ENCODE measurements around the gene SP2.
A peak's percentile ranks its signal among the peaks of the same experiment; 100 is the strongest.

The SP2 gene

GRCh38 chr17:47946516-47946915, 50.5 kb downstream of the SP2 start:
- no peak for DNase-seq (ENCODE audit: insufficient read length, low spot score)
- FAIRE-seq: no peak

- FAIRE-seq (peak; percentile 76), DNase-seq (ENCODE audit: insufficient read length, low spot score) (peak; percentile 96)
Observed at GRCh38 chr17:47946929-47947397, 50.9 kb downstream of the SP2 start.

- FAIRE-seq (peak; percentile 76), DNase-seq (ENCODE audit: insufficient read length, low spot score) (no peak)
Observed at GRCh38 chr17:47948706-47949196, 52.7 kb downstream of the SP2 start.

GRCh38 chr17:47949197-47949759, 53.2 kb downstream of the SP2 start:
- DNase-seq (ENCODE audit: insufficient read length, low spot score): peak; percentile 87
- no peak for FAIRE-seq

- FAIRE-seq: no peak
- no peak for DNase-seq (ENCODE audit: insufficient read length, low spot score)
Observed at GRCh38 chr17:47949946-47950345, 53.9 kb downstream of the SP2 start.

- FAIRE-seq: no peak
- DNase-seq (ENCODE audit: insufficient read length, low spot score): no peak
Observed at GRCh38 chr17:47950448-47950847, 54.4 kb downstream of the SP2 start.

- FAIRE-seq: no peak
- DNase-seq (ENCODE audit: insufficient read length, low spot score): no peak
Observed at GRCh38 chr17:47952171-47953021, 56.4 kb downstream of the SP2 start.

GRCh38 chr17:47953909-47954308, 57.9 kb downstream of the SP2 start:
- DNase-seq (ENCODE audit: insufficient read length, low spot score) (no peak), FAIRE-seq (no peak)

GRCh38 chr17:47955497-47956461, 59.7 kb downstream of the SP2 start:
- FAIRE-seq (no peak), DNase-seq (ENCODE audit: insufficient read length, low spot score) (no peak)

- FAIRE-seq (no peak), DNase-seq (ENCODE audit: insufficient read length, low spot score) (no peak)
Observed at GRCh38 chr17:47956791-47957590, 61.0 kb downstream of the SP2 start.

- DNase-seq (ENCODE audit: insufficient read length, low spot score) (no peak), FAIRE-seq (peak; percentile 44)
Observed at GRCh38 chr17:47957591-47958490, 61.8 kb downstream of the SP2 start, which contains the start of gene PRR15L. Gene PRR15L, minus strand, starts transcription at chr17:47957883. Its CDS starts 4,649 bp downstream, at chr17:47953234.

- DNase-seq (ENCODE audit: insufficient read length, low spot score) (no peak), FAIRE-seq (no peak)
Observed at GRCh38 chr17:47959825-47960655, 64.0 kb downstream of the SP2 start.

GRCh38 chr17:47961406-47961805, 65.4 kb downstream of the SP2 start:
- FAIRE-seq (peak; percentile 9), DNase-seq (ENCODE audit: insufficient read length, low spot score) (no peak)

- FAIRE-seq (no peak), DNase-seq (ENCODE audit: insufficient read length, low spot score) (no peak)
Observed at GRCh38 chr17:47962901-47963300, 66.9 kb downstream of the SP2 start.

- DNase-seq (ENCODE audit: insufficient read length, low spot score) (no peak), FAIRE-seq (no peak)
Observed at GRCh38 chr17:47964856-47965255, 68.8 kb downstream of the SP2 start.

GRCh38 chr17:47966079-47966519, 70.1 kb downstream of the SP2 start:
- no peak for DNase-seq (ENCODE audit: insufficient read length, low spot score)
- no peak for FAIRE-seq

GRCh38 chr17:47967607-47968252, 71.7 kb downstream of the SP2 start:
- FAIRE-seq: no peak
- DNase-seq (ENCODE audit: insufficient read length, low spot score): peak; percentile 50

Data from HTR-8/SVneo (cell line).